Esophagus muscularis mucosa (tissue), 3 donors: ENCODE data around the gene NNT.

ENCODE experiments used
- POLR2A ChIP-seq: fragments of 450-650 bp; IDR thresholded peaks from one replicate; pipeline ENCODE4 v1.6.1; 2017; ENCODE audit warnings: antibody characterized with exemption, moderate library complexity, mild to moderate bottlenecking, low read depth
- TF ChIP-seq, protein P1 (sequence below), 3 experiments: fragments of 200-600 bp in 2 of 3; fragments of 450-650 bp in 1 of 3; sonication (generic) in 2 of 3; IDR thresholded peaks; one replicate each; pipeline ENCODE4 v1.5.1; 2017 to 2019; ENCODE audit warnings: antibody characterized with exemption in 3 of 3, mild to moderate bottlenecking in 2 of 3, moderate library complexity in 1 of 3

DNA sequence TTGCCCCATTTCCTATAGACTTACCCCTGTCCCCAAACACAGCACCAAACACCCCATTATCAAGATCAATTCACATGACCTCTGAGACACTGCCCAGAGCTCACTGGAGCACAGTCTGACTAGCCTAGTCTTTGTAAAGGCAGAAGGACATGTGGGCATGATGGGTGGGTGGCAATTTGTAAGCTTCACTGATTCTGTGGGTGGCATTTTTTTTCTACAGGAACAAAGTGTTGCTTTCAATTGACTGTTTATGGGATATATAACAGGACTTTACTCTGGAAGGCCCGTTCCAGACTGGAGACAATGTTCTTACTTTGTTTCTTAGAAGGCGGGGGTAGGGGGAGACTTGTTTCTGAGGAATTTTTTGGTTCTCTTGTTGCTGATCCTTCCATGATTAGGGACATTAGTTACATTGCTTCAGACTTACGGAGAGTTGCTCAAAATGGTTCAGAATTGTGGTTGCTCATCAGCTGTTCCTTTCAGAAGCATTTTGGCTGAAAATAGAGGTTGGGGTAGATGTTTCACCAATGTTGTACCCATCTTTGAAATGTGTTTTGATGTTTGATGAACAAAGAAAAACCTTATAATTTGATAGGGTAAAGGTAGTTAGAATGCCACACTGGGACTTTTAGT is 20.2 kb downstream of the NNT start:
- no peak for TF ChIP-seq POLR2A
- TF ChIP-seq, protein P1, sequence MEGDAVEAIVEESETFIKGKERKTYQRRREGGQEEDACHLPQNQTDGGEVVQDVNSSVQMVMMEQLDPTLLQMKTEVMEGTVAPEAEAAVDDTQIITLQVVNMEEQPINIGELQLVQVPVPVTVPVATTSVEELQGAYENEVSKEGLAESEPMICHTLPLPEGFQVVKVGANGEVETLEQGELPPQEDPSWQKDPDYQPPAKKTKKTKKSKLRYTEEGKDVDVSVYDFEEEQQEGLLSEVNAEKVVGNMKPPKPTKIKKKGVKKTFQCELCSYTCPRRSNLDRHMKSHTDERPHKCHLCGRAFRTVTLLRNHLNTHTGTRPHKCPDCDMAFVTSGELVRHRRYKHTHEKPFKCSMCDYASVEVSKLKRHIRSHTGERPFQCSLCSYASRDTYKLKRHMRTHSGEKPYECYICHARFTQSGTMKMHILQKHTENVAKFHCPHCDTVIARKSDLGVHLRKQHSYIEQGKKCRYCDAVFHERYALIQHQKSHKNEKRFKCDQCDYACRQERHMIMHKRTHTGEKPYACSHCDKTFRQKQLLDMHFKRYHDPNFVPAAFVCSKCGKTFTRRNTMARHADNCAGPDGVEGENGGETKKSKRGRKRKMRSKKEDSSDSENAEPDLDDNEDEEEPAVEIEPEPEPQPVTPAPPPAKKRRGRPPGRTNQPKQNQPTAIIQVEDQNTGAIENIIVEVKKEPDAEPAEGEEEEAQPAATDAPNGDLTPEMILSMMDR (IDR thresholded peaks at IDR 0.05), result no peak
